ENCODE data around the gene ZFHX3. TPM values are rescaled to one million over a fixed set of nuclear protein-coding genes. Genes with fewer than 3 reads are reported as not detected.

The ZFHX3 gene
- total RNA-seq, 2 experiments from 2014 or later = 0.63 to 0.64 TPM

DNA sequence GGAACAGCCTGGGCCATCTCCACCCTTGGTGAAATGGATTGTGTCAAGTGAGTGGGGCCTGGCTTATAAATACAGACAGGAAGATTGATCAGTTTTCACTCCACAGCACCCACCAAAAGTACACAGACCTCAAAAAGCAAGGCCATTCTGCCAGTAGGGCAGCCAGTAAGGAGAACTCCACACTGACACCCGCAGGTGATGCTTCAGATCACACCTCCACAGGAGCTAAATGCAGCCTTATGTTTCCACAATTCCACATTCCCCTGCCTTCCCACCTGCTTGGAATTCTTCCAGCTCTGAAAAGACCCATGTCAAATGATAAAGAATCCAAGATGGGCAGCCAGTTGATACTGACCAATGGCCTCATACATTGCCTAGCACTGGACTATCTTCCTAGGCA, 191.1 kb downstream of the ZFHX3 start:
- Histone ChIP-seq H3K4me3 (ENCODE audit: low read length) (no peak overlapping the region), H3K27ac (ENCODE audit: low read depth in 1 of 2, low read length in 2 of 2) (no peak overlapping the region), H3K36me3 (ENCODE audit: insufficient read depth, low read length) (no peaks in the 10 kb centered on the region), H3K9me3 (ENCODE audit: control insufficient read depth in 1 of 2, insufficient read depth in 1 of 2, low read length in 2 of 2) (peaks cover 0 to 3% of the 10 kb centered on the region in 2 experiments), H3K27me3 (ENCODE audit: control insufficient read depth in 1 of 2, insufficient read depth in 2 of 2, low read length in 2 of 2) (no peaks in the 10 kb centered on the region), H3K4me1 (ENCODE audit: insufficient read depth, low read length) (no peaks in the 10 kb centered on the region)
- POLR2A ChIA-PET = no interaction called here
- H3K9me3 Mint-ChIP-seq = no peaks in the 10 kb centered on the region
- CTCF ChIA-PET = no interaction called here
- DNase-seq (no peak), ATAC-seq (ENCODE audit: poor library complexity) (no peak)
- no peaks in the 10 kb centered on the region for H3K36me3 Mint-ChIP-seq (ENCODE audit: low read depth)
- H3K4me1 Mint-ChIP-seq (ENCODE audit: low read depth) = no peaks in the 10 kb centered on the region
- intact Hi-C loops (cut with DNase I, micrococcal nuclease) = loop anchor here in 1 of 2 experiments (10.0 kb wide), 2 partner anchors 352 to 452 kb away; no protein-coding TSS in a partner anchor
- H3K27me3 Mint-ChIP-seq = peaks cover 4% of the 10 kb centered on the region
- no peak overlapping the region for H3K4me3 Mint-ChIP-seq
- TF ChIP-seq, protein P1, sequence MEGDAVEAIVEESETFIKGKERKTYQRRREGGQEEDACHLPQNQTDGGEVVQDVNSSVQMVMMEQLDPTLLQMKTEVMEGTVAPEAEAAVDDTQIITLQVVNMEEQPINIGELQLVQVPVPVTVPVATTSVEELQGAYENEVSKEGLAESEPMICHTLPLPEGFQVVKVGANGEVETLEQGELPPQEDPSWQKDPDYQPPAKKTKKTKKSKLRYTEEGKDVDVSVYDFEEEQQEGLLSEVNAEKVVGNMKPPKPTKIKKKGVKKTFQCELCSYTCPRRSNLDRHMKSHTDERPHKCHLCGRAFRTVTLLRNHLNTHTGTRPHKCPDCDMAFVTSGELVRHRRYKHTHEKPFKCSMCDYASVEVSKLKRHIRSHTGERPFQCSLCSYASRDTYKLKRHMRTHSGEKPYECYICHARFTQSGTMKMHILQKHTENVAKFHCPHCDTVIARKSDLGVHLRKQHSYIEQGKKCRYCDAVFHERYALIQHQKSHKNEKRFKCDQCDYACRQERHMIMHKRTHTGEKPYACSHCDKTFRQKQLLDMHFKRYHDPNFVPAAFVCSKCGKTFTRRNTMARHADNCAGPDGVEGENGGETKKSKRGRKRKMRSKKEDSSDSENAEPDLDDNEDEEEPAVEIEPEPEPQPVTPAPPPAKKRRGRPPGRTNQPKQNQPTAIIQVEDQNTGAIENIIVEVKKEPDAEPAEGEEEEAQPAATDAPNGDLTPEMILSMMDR (IDR thresholded peaks at IDR 0.05) = no peak
- no peak overlapping the region for H3K27ac Mint-ChIP-seq

DNA sequence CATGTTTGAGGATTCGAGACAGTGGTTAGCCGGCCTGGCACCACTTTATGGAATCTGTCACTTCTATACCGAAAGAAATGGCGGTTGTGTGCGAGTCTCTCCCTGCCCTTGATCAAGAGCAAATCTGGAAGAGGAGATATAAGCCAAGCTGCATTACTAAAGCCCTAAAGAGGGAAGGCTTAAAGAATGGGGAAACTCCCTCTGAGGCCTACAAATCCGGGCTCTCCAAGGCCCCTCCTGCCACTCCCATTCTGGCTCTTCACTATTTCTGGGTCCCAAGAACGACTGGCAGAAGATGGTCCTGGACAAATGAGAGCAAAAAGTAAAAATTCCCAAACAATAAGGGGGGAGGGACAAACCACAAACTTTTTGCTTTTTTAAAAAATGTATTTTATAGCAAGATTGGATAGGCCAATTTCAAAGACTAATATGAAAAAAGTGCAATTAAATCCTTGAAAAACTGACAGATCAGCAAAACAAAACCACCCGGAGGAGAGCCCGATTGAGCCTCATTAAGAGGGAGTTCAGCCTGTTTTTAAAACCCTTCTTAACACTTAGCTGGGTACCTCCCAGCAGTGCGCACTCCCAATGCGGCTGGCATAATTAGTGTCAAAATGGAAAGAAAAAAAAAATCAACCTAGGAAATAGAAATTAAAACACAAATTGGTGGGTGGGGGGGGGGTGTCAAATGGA, 193.5 kb downstream of the ZFHX3 start:
- ATAC-seq (ENCODE audit: poor library complexity) (no peak), DNase-seq (no peak)
- H3K4me1 ChIP-seq (ENCODE audit: insufficient read depth, low read length) = no peaks in the 10 kb centered on the region
- H3K36me3 ChIP-seq (ENCODE audit: insufficient read depth, low read length) = no peaks in the 10 kb centered on the region
- CTCF ChIA-PET = no interaction called here
- H3K27ac ChIP-seq (ENCODE audit: low read depth in 1 of 2, low read length in 2 of 2) = no peak overlapping the region
- POLR2A ChIA-PET = no interaction called here
- no peak overlapping the region for H3K4me3 Mint-ChIP-seq
- no peaks in the 10 kb centered on the region for H3K4me1 Mint-ChIP-seq (ENCODE audit: low read depth)
- no peaks in the 10 kb centered on the region for H3K9me3 Mint-ChIP-seq
- intact Hi-C loops (cut with DNase I, micrococcal nuclease) = loop anchor here in 1 of 2 experiments (10.0 kb wide), 2 partner anchors 350 to 450 kb away; no protein-coding TSS in a partner anchor
- TF ChIP-seq, protein P1 (IDR thresholded peaks at IDR 0.05) = no peak
- peaks cover 0 to 3% of the 10 kb centered on the region in 2 experiments for H3K9me3 ChIP-seq (ENCODE audit: control insufficient read depth in 1 of 2, insufficient read depth in 1 of 2, low read length in 2 of 2)
- no peak overlapping the region for H3K4me3 ChIP-seq (ENCODE audit: low read length)
- no peaks in the 10 kb centered on the region for H3K36me3 Mint-ChIP-seq (ENCODE audit: low read depth)
- no peaks in the 10 kb centered on the region for H3K27me3 ChIP-seq (ENCODE audit: control insufficient read depth in 1 of 2, insufficient read depth in 2 of 2, low read length in 2 of 2)
- H3K27me3 Mint-ChIP-seq = no peaks in the 10 kb centered on the region
- H3K27ac Mint-ChIP-seq = no peak overlapping the region

DNA sequence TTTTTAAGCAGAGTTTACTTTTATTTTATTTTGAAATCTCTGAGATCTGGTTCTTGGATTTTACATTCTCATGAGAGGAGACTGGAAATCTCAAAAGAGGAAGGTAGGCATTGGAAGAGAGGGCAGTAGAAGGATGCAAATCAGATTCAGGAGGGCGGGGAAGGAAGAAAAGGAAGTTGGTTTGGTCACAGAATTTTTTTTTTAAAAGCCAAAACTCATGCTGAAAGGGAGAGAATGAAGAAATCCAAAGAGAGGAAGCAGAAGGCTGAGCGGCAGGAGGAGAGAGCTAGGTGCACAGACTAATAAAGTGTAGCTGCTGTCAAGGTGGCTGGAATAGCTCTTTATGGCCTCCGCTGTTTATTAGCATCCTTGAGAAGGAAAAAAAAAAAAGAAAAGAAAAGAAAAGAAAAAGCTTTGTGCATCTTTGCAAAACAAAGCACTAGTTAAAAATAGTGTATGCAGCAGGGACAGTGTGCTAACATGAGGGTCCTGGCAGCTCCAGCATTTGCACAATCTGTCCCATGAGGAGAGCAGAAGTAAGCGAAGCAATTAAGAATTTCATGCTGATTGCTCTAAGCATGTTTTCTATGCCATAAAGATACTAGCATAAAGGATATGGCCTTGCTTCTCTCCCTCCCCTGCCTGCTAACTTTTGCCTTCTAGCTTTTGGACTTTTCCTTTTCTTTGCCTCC, 194.2 kb downstream of the ZFHX3 start:
- H3K27me3 Mint-ChIP-seq = no peaks in the 10 kb centered on the region

More for the DNA sequence above, 194.2 kb downstream of the ZFHX3 start:
- Histone ChIP-seq H3K4me1 (ENCODE audit: insufficient read depth, low read length) (no peaks in the 10 kb centered on the region), H3K36me3 (ENCODE audit: insufficient read depth, low read length) (no peaks in the 10 kb centered on the region), H3K27me3 (ENCODE audit: control insufficient read depth in 1 of 2, insufficient read depth in 2 of 2, low read length in 2 of 2) (no peaks in the 10 kb centered on the region), H3K27ac (ENCODE audit: low read depth in 1 of 2, low read length in 2 of 2) (no peak overlapping the region), H3K4me3 (ENCODE audit: low read length) (no peak overlapping the region), H3K9me3 (ENCODE audit: control insufficient read depth in 1 of 2, insufficient read depth in 1 of 2, low read length in 2 of 2) (peaks cover 0 to 8% of the 10 kb centered on the region in 2 experiments)
- no peak for ATAC-seq (ENCODE audit: poor library complexity)
- CTCF ChIA-PET = no interaction called here
- TF ChIP-seq, protein P1 (IDR thresholded peaks at IDR 0.05) = no peak
- H3K4me1 Mint-ChIP-seq (ENCODE audit: low read depth) = no peaks in the 10 kb centered on the region
- H3K4me3 Mint-ChIP-seq = no peak overlapping the region
- intact Hi-C loops (cut with DNase I, micrococcal nuclease) = loop anchor here in 1 of 2 experiments (10.0 kb wide), 2 partner anchors 349 to 449 kb away; no protein-coding TSS in a partner anchor
- H3K27ac Mint-ChIP-seq = no peak overlapping the region
- DNase-seq = peak in 2 of 14 experiments; percentile 18 to 25
- POLR2A ChIA-PET = no interaction called here
- H3K9me3 Mint-ChIP-seq = no peaks in the 10 kb centered on the region
- no peaks in the 10 kb centered on the region for H3K36me3 Mint-ChIP-seq (ENCODE audit: low read depth)

Measured in CD4-positive, alpha-beta T cell (primary cell).